MM.1S (cell line): ENCODE results near the gene PSMC6.

Source experiments
- DNase-seq: peaks from one replicate; pipeline ENCODE4 v3.0.0-alpha.2; 2015
- H2AFZ ChIP-seq: fragments of 300-600 bp; sonication (generic); 2 replicates; pipeline ENCODE4 v1.6.0; 2016; ENCODE audit warnings: antibody characterized with exemption, low read length
- H3F3A ChIP-seq: fragments of 300-600 bp; sonication (generic); 2 replicates; pipeline ENCODE4 v1.6.1; 2016; ENCODE audit warnings: mild to moderate bottlenecking, antibody characterized with exemption, low read length, moderate library complexity, mixed read lengths; ENCODE audit not compliant: insufficient read depth
- H3K27ac ChIP-seq: fragments of 300-600 bp; sonication (generic); 2 replicates; pipeline ENCODE4 v1.5.1; 2016; ENCODE audit warnings: mild to moderate bottlenecking, low read length
- H3K27me3 ChIP-seq: fragments of 300-600 bp; sonication (generic); replicated peaks from 2 replicates; pipeline ENCODE4 v1.6.0; 2016; ENCODE audit warnings: low read length; ENCODE audit not compliant: insufficient read depth
- H3K36me3 ChIP-seq: fragments of 300-600 bp; sonication (generic); replicated peaks from 2 replicates; pipeline ENCODE4 v1.6.1; 2016; ENCODE audit warnings: mild to moderate bottlenecking, low read length, mixed read lengths; ENCODE audit not compliant: insufficient read depth
- H3K4me1 ChIP-seq: fragments of 300-600 bp; sonication (generic); 2 replicates; pipeline ENCODE4 v1.6.1; 2016; ENCODE audit warnings: low read length, mixed read lengths
- H3K4me2 ChIP-seq: fragments of 300-600 bp; sonication (generic); 2 replicates; pipeline ENCODE4 v1.6.0; 2016; ENCODE audit warnings: low read depth, low read length
- H3K4me3 ChIP-seq: fragments of 300-600 bp; sonication (generic); 2 replicates; pipeline ENCODE4 v1.5.1; 2016; ENCODE audit warnings: low read length, mixed read lengths
- H3K79me2 ChIP-seq: fragments of 300-600 bp; sonication (generic); 2 replicates; pipeline ENCODE4 v1.6.1; 2016; ENCODE audit warnings: mixed run types, low read length, mixed read lengths
- H3K9ac ChIP-seq: fragments of 300-600 bp; sonication (generic); 2 replicates; pipeline ENCODE4 v1.6.1; 2016; ENCODE audit warnings: low read length, mixed read lengths
- H3K9me2 ChIP-seq: fragments of 300-600 bp; sonication (generic); replicated peaks from 2 replicates; pipeline ENCODE4 v1.6.1; 2016; ENCODE audit warnings: mild to moderate bottlenecking, low read length, mixed read lengths; ENCODE audit not compliant: insufficient read depth
- H3K9me3 ChIP-seq: fragments of 300-600 bp; sonication (generic); replicated peaks from 2 replicates; pipeline ENCODE4 v1.6.1; 2016; ENCODE audit warnings: mild to moderate bottlenecking, low read length, mixed read lengths; ENCODE audit not compliant: insufficient read depth
- H4K20me1 ChIP-seq: fragments of 300-600 bp; sonication (generic); 2 replicates; pipeline ENCODE4 v1.6.1; 2016; ENCODE audit warnings: mild to moderate bottlenecking, low read length, moderate library complexity, mixed read lengths; ENCODE audit not compliant: insufficient read depth
- EZH2 ChIP-seq: fragments of 300-600 bp; sonication (generic); optimal IDR thresholded peaks from 2 replicates; pipeline ENCODE3; 2017; ENCODE audit warnings: low read depth, mild to moderate bottlenecking, antibody characterized with exemption, low read length, mixed read lengths
- EZH2phosphoT487 ChIP-seq: fragments of 300-600 bp; sonication (generic); IDR thresholded peaks from 2 replicates; pipeline ENCODE4 v1.6.1; 2018; ENCODE audit warnings: antibody characterized with exemption, low read length
- TF ChIP-seq, protein P1 (sequence below): fragments of 300-600 bp; sonication (generic); IDR thresholded peaks from 2 replicates; pipeline ENCODE4 v1.5.1; 2016; ENCODE audit warnings: antibody characterized with exemption, low read length, mixed read lengths

PSMC6 gene

DNA sequence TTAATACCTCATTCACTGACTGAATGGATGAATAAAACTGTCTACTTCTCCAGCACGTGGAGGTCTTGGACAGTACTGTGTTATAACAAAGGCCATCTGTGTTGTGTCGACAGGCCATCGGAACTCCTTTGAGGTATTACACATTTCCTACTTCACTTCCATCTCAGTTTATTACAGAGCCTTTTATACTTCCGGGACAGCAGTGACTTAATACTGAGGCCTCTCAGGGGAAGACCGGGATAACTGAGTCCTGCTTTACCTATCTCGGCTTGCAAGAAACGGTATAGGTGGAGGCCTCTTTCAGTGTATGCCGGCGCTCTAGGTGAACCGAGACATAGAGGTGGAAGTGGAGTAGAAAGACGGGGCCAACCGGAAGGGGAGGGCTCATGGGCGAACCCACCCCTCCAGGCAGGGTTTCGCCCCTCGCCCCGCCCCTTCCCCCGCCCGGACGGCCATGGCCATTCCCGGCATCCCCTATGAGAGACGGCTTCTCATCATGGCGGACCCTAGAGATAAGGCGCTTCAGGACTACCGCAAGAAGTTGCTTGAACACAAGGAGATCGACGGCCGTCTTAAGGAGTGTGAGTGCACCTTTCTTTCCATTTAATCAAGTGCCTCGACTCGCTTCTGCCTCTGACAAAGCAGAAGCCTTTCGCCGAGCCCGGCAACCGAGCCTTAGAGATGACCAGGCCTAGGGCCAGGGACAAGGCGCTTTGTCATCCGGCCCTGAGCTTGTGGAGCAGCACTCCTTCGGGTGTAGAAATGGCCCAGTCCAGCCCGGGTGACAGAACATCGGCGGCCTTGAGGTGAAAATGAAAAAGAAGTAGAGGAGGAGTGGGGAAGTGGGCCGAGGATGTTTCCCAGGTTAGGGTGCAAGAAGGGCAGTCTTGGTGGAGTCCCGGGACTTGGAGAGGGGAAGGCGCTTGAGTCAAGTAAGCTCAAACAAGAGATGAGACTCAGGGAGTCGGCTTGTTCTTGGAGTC, at the start of gene PSMC6:
Gene PSMC6 (plus strand): TSS at position 477 of the 983 bp plus-strand sequence. CDS start 20 bp downstream, at position 497.
- no peaks in the 10 kb centered on the region for H3K4me1 ChIP-seq
- H3K4me3 ChIP-seq, result peak within 1 kb of the TSS; percentile 90
- H2AFZ ChIP-seq, result peak within 1 kb of the TSS; percentile 93

DNA sequence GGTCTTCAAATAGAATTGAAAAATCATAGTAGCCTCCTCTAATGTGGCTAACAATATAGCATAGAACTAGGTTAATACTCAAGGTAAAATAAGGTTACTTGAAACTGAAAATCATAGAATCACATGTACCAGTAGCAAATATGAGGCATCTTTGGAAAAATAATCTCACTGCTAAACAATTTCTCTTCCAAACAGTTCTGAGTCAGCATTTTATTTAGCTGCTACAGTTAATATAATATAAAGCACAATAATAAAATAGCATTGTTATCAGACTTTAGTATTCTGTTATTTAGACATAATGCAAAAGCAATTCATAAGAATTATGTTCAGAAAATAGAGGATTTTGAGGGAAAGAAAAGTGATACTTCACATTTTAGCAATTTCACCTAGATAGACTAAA, 46.7 kb upstream of the PSMC6 start:
- TF ChIP-seq, protein P1, sequence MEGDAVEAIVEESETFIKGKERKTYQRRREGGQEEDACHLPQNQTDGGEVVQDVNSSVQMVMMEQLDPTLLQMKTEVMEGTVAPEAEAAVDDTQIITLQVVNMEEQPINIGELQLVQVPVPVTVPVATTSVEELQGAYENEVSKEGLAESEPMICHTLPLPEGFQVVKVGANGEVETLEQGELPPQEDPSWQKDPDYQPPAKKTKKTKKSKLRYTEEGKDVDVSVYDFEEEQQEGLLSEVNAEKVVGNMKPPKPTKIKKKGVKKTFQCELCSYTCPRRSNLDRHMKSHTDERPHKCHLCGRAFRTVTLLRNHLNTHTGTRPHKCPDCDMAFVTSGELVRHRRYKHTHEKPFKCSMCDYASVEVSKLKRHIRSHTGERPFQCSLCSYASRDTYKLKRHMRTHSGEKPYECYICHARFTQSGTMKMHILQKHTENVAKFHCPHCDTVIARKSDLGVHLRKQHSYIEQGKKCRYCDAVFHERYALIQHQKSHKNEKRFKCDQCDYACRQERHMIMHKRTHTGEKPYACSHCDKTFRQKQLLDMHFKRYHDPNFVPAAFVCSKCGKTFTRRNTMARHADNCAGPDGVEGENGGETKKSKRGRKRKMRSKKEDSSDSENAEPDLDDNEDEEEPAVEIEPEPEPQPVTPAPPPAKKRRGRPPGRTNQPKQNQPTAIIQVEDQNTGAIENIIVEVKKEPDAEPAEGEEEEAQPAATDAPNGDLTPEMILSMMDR, result no peak
- TF ChIP-seq EZH2, result no peak
- no peak for TF ChIP-seq EZH2phosphoT487
- Histone ChIP-seq H2AFZ (no peak overlapping the region), H3K79me2 (no peaks in the 10 kb centered on the region), H3K27ac (no peak overlapping the region), H3K4me1 (no peaks in the 10 kb centered on the region), H3K27me3 (no peaks in the 10 kb centered on the region), H4K20me1 (no peaks in the 10 kb centered on the region), H3F3A (no peaks in the 10 kb centered on the region), H3K36me3 (no peaks in the 10 kb centered on the region), H3K4me3 (no peak overlapping the region), H3K9ac (no peak overlapping the region), H3K9me3 (no peaks in the 10 kb centered on the region), H3K9me2 (no peaks in the 10 kb centered on the region), H3K4me2 (no peak overlapping the region)
- no peak for DNase-seq

More for the DNA sequence above, at the start of gene PSMC6:
- Histone ChIP-seq H3F3A (no peaks in the 10 kb centered on the region; the same call in 1 of the 2 replicates), H3K4me2 (peak within 1 kb of the TSS; percentile 75), H4K20me1 (no peaks in the 10 kb centered on the region), H3K9me3 (no peaks in the 10 kb centered on the region), H3K27ac (peak within 1 kb of the TSS; percentile 61; the same call in 1 of the 2 replicates), H3K9ac (peak within 1 kb of the TSS; percentile 85), H3K9me2 (no peaks in the 10 kb centered on the region), H3K27me3 (no peaks in the 10 kb centered on the region), H3K36me3 (no peaks in the 10 kb centered on the region), H3K79me2 (peaks cover 43% of the 10 kb centered on the region)
- peak; percentile 80 for DNase-seq
- TF ChIP-seq, protein P1, result no peak
- TF ChIP-seq EZH2 (no peak), EZH2phosphoT487 (no peak)

DNA sequence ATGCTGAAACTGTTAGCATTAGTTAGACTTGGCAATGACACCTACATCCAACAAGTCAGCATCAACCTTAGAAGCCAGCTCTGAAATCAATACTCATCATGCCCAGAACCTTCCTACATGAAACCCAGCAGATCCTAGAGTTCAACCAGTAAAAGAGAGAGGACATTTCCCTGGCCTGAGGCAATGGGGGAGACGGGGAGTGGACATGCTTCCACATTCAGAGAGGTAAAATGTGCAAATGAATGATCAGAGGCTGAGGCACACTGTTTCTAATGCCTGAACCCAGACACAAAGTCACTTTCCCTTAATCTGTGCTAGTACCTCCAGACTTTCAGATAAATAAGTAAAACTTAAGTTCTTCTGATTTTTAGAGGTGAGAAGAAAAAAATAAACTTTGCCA, 46.2 kb upstream of the PSMC6 start:
- Histone ChIP-seq H4K20me1 (no peaks in the 10 kb centered on the region), H3K79me2 (no peaks in the 10 kb centered on the region), H3F3A (no peaks in the 10 kb centered on the region), H3K36me3 (no peaks in the 10 kb centered on the region), H3K27me3 (no peaks in the 10 kb centered on the region), H3K4me3 (no peak overlapping the region), H2AFZ (no peak overlapping the region), H3K9me2 (no peaks in the 10 kb centered on the region), H3K4me1 (no peaks in the 10 kb centered on the region), H3K9me3 (no peaks in the 10 kb centered on the region), H3K27ac (no peak overlapping the region), H3K4me2 (no peak overlapping the region), H3K9ac (no peak overlapping the region)
- no peak for DNase-seq
- TF ChIP-seq EZH2 (no peak), EZH2phosphoT487 (no peak)
- TF ChIP-seq, protein P1, result no peak
